ENCODE data around the gene CGAS.

CGAS gene

DNA sequence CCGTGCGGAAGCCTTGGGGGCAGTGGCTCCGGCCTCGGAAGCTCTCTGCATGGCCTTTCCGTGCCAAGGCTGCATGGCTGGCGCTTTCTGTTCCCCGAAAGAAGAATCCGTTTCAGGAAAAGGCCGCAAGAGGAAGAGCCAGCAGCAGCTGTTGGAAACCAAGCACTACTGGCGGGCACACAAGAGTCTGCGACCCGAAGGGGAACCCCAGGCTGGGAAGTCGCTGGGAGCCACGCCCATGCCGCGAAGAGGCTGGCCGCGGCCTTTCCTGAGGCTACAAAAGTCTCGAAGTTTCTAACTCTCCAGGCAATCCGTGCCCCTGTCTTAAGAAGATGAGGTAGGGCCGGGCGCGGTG, at the start of gene CGAS:
CGAS (minus strand) TSS at position 191 of the 355 bp plus-strand sequence; CDS start at position 75, 116 bp downstream.
- Histone ChIP-seq H3K9me3 (ENCODE audit: insufficient read depth, low read length, severe bottlenecking) (no peaks in the 10 kb centered on the region), H3K27me3 (ENCODE audit: insufficient read depth, low read length, poor library complexity) (no peaks in the 10 kb centered on the region), H3K4me1 (ENCODE audit: insufficient read depth, low read length) (no peaks in the 10 kb centered on the region), H3K79me2 (ENCODE audit: insufficient read depth, low read length) (no peaks in the 10 kb centered on the region), H3K36me3 (ENCODE audit: insufficient read depth, low read length) (no peaks in the 10 kb centered on the region), H3K4me3 (ENCODE audit: low read depth in 1 of 2, low read length in 2 of 2) (no peak within 1 kb of the TSS), H4K20me1 (ENCODE audit: insufficient read depth, low read length) (no peaks in the 10 kb centered on the region), H2AFZ (ENCODE audit: low read depth, low read length) (no peak within 1 kb of the TSS), H3K9ac (ENCODE audit: low read depth, low read length) (no peak within 1 kb of the TSS), H3K27ac (ENCODE audit: low read length) (no peak within 1 kb of the TSS), H3K4me2 (ENCODE audit: insufficient read depth, low read length) (no peak within 1 kb of the TSS)
- no peak for TF ChIP-seq EZH2 (IDR thresholded peaks at IDR 0.05; ENCODE audit: borderline replicate concordance, low read depth, low read length, severe bottlenecking)
- TF ChIP-seq, protein P1, sequence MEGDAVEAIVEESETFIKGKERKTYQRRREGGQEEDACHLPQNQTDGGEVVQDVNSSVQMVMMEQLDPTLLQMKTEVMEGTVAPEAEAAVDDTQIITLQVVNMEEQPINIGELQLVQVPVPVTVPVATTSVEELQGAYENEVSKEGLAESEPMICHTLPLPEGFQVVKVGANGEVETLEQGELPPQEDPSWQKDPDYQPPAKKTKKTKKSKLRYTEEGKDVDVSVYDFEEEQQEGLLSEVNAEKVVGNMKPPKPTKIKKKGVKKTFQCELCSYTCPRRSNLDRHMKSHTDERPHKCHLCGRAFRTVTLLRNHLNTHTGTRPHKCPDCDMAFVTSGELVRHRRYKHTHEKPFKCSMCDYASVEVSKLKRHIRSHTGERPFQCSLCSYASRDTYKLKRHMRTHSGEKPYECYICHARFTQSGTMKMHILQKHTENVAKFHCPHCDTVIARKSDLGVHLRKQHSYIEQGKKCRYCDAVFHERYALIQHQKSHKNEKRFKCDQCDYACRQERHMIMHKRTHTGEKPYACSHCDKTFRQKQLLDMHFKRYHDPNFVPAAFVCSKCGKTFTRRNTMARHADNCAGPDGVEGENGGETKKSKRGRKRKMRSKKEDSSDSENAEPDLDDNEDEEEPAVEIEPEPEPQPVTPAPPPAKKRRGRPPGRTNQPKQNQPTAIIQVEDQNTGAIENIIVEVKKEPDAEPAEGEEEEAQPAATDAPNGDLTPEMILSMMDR (IDR thresholded peaks at IDR 0.05; ENCODE audit: borderline replicate concordance, extremely low read depth, low read length, poor library complexity, severe bottlenecking), result no peak
- no peak for DNase-seq
- ATAC-seq (ENCODE audit: insufficient read depth, low read depth), result no peak

DNA sequence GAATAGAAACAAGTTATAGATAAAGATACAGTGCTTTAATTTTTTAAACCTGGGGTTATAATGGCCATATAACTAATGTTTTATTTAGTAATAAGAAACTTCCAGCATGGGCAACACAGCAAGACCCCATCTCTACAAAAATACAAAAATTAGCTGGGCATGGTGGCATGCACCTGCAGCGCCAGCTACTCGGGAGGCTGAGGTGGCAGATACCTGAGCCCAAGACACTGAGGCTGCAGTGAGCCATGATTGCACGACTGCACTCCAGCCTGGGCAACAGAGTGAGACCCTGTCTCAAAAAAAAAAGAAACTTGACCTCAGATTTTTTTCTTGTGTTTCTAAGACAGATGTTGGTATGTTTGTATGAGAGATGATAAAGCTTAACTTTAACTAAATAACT, 45.8 kb upstream of the CGAS start:
- H4K20me1 ChIP-seq (ENCODE audit: insufficient read depth, low read length), result no peaks in the 10 kb centered on the region
- no peak overlapping the region for H2AFZ ChIP-seq (ENCODE audit: low read depth, low read length)

DNA sequence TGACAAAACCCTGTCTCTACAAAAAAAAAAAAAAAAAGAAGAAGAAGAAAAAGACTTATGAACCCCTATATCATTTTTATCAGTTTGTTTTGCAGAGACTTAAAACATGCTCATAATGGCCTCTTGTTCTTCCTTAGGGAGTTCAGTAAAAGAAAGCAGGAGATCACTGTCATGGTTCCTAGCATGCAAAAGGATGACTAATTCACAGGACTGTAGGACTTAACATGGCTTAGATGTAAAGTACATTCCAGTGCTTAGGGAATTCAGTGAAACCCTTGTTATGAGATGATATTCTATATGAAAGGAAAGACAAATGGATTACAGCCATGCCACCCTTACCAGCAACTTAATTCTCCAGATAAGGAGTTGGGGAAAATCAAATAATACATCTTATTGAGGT, 39.3 kb upstream of the CGAS start:
- Histone ChIP-seq H4K20me1 (ENCODE audit: insufficient read depth, low read length) (no peaks in the 10 kb centered on the region), H3K27ac (ENCODE audit: low read length) (no peak overlapping the region), H3K4me3 (ENCODE audit: low read depth in 1 of 2, low read length in 2 of 2) (no peak overlapping the region), H3K9ac (ENCODE audit: low read depth, low read length) (no peak overlapping the region), H3K36me3 (ENCODE audit: insufficient read depth, low read length) (peaks cover 67% of the 10 kb centered on the region), H3K27me3 (ENCODE audit: insufficient read depth, low read length, poor library complexity) (no peaks in the 10 kb centered on the region), H3K4me2 (ENCODE audit: insufficient read depth, low read length) (no peak overlapping the region), H3K9me3 (ENCODE audit: insufficient read depth, low read length, severe bottlenecking) (no peaks in the 10 kb centered on the region), H3K79me2 (ENCODE audit: insufficient read depth, low read length) (no peaks in the 10 kb centered on the region), H2AFZ (ENCODE audit: low read depth, low read length) (no peak overlapping the region), H3K4me1 (ENCODE audit: insufficient read depth, low read length) (no peaks in the 10 kb centered on the region)
- DNase-seq, result no peak
- TF ChIP-seq EZH2 (IDR thresholded peaks at IDR 0.05; ENCODE audit: borderline replicate concordance, low read depth, low read length, severe bottlenecking), result no peak
- TF ChIP-seq, protein P1 (IDR thresholded peaks at IDR 0.05; ENCODE audit: borderline replicate concordance, extremely low read depth, low read length, poor library complexity, severe bottlenecking), result no peak
- no peak for ATAC-seq (ENCODE audit: insufficient read depth, low read depth)

More for the DNA sequence above, 45.8 kb upstream of the CGAS start:
- Histone ChIP-seq H3K27me3 (ENCODE audit: insufficient read depth, low read length, poor library complexity) (no peaks in the 10 kb centered on the region), H3K36me3 (ENCODE audit: insufficient read depth, low read length) (peaks cover 79% of the 10 kb centered on the region), H3K27ac (ENCODE audit: low read length) (no peak overlapping the region), H3K79me2 (ENCODE audit: insufficient read depth, low read length) (no peaks in the 10 kb centered on the region), H3K9ac (ENCODE audit: low read depth, low read length) (no peak overlapping the region), H3K4me2 (ENCODE audit: insufficient read depth, low read length) (no peak overlapping the region), H3K9me3 (ENCODE audit: insufficient read depth, low read length, severe bottlenecking) (no peaks in the 10 kb centered on the region), H3K4me3 (ENCODE audit: low read depth in 1 of 2, low read length in 2 of 2) (no peak overlapping the region), H3K4me1 (ENCODE audit: insufficient read depth, low read length) (no peaks in the 10 kb centered on the region)
- DNase-seq (no peak), ATAC-seq (ENCODE audit: insufficient read depth, low read depth) (no peak)
- TF ChIP-seq, protein P1 (IDR thresholded peaks at IDR 0.05; ENCODE audit: borderline replicate concordance, extremely low read depth, low read length, poor library complexity, severe bottlenecking), result no peak
- TF ChIP-seq EZH2 (IDR thresholded peaks at IDR 0.05; ENCODE audit: borderline replicate concordance, low read depth, low read length, severe bottlenecking), result no peak

GRCh38 chr6:73487473-73487872, 35.4 kb upstream of the CGAS start:
- Histone ChIP-seq H2AFZ (ENCODE audit: low read depth, low read length) (no peak overlapping the region), H3K4me3 (ENCODE audit: low read depth in 1 of 2, low read length in 2 of 2) (no peak overlapping the region), H3K27me3 (ENCODE audit: insufficient read depth, low read length, poor library complexity) (no peaks in the 10 kb centered on the region), H3K4me2 (ENCODE audit: insufficient read depth, low read length) (no peak overlapping the region), H3K4me1 (ENCODE audit: insufficient read depth, low read length) (no peaks in the 10 kb centered on the region), H4K20me1 (ENCODE audit: insufficient read depth, low read length) (no peaks in the 10 kb centered on the region), H3K9me3 (ENCODE audit: insufficient read depth, low read length, severe bottlenecking) (no peaks in the 10 kb centered on the region), H3K79me2 (ENCODE audit: insufficient read depth, low read length) (no peaks in the 10 kb centered on the region), H3K9ac (ENCODE audit: low read depth, low read length) (no peak overlapping the region), H3K27ac (ENCODE audit: low read length) (no peak overlapping the region), H3K36me3 (ENCODE audit: insufficient read depth, low read length) (peaks cover 77% of the 10 kb centered on the region)
- DNase-seq (no peak), ATAC-seq (ENCODE audit: insufficient read depth, low read depth) (no peak)
- TF ChIP-seq, protein P1 (IDR thresholded peaks at IDR 0.05; ENCODE audit: borderline replicate concordance, extremely low read depth, low read length, poor library complexity, severe bottlenecking), result no peak
- TF ChIP-seq EZH2 (IDR thresholded peaks at IDR 0.05; ENCODE audit: borderline replicate concordance, low read depth, low read length, severe bottlenecking), result no peak

Data from DND-41 (cell line).